WI38 (cell line): ENCODE data around the gene COLEC11.

Experiments
- H3K4me3 ChIP-seq: 2 replicates; pipeline ENCODE4 v1.5.1; 2011; ENCODE audit warnings: low read depth, mild to moderate bottlenecking, control low read depth, low read length
- CTCF ChIP-seq: IDR thresholded peaks from 2 replicates; pipeline ENCODE4 v1.5.1; 2012; ENCODE audit warnings: low read depth, mild to moderate bottlenecking, control low read depth, low read length

COLEC11 gene

DNA sequence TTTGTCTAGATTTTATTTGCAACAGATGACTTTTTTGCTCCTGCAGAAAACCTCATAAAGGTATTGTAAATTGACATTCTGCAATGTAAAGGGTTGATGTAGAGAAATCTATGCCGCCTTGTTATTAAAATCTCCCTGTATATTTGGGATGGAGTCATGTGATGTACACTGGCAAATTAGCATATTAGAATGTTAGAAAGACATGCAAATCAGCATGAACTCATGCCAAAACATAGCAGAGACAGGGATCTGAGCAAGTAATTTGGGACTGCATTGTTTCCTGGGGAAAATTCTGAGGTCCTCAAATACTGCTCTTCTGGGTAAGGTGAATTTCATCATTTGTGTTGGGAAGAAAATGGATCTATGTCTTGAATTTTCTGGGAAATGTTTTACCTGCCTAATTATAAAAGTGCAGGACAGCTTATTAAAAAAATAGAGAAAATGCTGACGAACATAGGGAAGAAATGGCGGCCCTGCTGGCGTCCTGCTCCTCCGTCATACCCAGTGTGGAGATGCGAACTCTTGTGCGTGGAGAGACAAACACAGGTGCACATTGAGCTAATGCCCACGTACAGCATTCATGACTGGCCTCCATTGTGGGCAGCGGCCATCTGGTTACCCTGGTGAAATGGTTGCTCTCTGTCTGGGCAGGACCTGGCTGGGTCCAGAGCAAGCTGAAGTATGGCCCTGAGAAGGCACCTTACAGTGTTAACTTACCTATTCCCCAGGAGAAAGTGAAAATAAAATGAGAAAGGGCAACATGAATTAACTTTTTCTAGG lies 79.3 kb downstream of the COLEC11 start:
- no peak overlapping the region for H3K4me3 ChIP-seq
- TF ChIP-seq CTCF = no peak

DNA sequence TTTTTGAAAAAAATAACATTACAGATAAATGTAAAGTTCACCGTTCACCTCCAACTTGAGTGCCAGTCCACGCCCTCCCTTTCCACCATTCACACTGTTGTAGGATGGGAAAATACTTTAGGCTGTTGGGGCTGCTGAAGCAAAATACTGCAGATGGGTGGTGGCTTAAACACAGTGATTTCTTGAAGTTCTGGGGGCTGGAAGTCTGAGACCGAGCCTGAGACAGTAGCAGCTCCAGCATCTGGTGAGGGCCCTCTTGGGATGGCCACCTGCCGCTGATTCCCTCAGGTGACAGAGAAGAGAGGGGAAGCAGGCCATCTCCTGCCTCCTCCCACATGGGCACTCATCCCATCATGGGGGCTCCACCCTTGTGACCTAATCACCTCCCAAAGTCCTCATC lies 80.8 kb downstream of the COLEC11 start:
- H3K4me3 ChIP-seq = no peak overlapping the region
- no peak for TF ChIP-seq CTCF

DNA sequence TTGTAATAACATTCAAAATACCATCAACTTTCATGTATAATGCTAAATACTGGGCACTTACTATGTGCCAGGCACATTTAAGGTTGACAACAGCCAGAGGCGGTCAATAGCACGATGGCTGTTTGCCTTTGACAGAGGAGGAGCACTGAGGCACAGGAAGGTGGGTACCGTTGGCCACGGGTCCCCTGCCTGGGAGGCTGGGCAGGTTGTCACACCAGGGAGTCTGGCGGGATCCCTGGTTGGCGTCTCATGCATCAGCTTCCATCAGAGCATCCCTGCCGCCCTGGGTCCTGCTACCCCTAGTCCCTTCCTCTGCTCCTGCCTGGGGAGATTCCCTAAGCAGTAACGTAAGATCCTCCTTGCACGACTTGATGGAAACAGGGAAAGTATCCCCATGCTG lies 82.5 kb downstream of the COLEC11 start:
- H3K4me3 ChIP-seq = no peak overlapping the region
- TF ChIP-seq CTCF = no peak

DNA sequence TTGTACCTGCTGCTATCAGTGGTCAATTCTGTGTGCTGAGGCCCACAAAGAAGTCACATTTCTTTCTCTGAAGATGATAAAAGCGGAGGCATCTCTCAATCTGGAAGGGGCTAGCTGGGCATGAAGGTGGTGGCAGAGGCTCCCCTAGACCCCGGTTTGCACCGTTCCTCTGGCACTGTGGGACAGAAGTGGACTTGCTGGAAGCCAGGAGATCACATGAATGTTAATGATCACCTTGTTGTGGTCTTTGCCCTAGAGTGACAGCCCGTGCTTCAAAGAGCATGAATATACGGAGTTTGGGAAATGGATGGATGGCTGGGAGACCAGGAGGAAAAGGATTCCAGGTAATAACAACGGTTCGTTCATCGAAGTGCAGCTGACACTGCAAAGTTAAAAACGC lies 83.3 kb downstream of the COLEC11 start:
- no peak overlapping the region for H3K4me3 ChIP-seq
- no peak for TF ChIP-seq CTCF

DNA sequence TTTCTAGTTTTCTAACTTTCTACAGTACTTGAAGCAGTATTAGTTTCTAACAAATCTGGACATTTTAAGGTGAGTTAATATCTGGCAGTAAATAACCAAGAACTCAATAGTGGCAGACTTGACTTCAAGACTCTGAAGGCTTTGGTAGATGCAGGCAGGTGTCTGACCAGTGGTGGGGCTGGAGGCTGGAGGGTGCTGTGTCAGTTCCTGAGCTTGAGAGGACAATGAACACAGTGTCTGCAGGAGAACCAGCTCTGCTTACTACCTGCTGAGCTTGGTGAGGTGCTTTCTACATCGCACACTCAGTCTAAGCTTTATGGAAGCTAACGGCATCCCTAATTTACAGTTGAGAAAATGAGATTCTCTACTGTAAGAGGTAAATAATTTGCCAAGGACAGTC lies 84.3 kb downstream of the COLEC11 start:
- no peak overlapping the region for H3K4me3 ChIP-seq
- TF ChIP-seq CTCF = no peak

DNA sequence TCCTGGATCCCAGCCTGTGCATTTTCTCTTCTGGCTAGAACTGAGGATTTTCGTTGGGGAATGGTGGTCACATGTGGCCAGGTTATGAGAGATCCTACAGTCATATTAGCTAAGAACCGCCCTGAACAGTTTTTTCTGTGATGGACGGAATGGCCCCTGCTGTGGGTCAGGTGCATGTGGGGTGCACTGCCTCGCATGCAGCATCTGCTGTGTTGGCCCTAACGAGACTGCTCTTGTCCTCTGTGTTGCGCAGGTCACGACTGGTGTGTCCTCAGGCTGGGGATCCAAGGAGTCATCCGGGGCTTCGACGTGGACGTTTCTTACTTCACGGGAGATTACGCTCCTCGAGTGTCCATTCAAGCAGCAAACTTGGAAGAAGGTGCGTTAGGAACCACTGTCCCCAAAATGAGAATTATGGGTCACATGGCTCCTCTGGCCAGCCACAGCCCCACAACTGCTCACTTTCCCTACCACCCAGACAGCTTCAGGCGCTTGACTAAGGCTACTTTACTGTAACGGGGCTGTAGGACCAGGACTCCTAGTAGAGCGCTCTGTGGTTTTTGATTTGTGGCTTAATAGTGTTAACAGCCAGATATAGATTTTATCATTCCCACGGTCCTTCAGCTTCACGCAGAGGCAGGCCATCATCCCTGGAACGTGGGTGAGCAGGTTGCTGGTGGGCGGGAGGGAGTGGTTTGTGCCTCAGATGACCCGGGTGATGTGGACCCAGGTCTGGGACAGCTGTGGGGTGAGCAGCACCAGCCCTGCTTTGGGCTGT lies 84.9 kb downstream of the COLEC11 start:
- no peak for TF ChIP-seq CTCF

More for the DNA sequence above, 84.9 kb downstream of the COLEC11 start:
- H3K4me3 ChIP-seq = no peak overlapping the region
